SJSA1 (cell line): ENCODE measurements around the gene TGFBRAP1. TPM values are rescaled to one million over a fixed set of nuclear protein-coding genes. Genes with fewer than 3 reads are reported as not detected.

Source experiments
- total RNA-seq: library from RNA; depleted of rRNA; stranded (reverse); fragments of >200 nt; shearing (Covaris generic); gene quantifications from 2 replicates; pipeline ENCODE4 v1.2.3, GENCODE V29; 2014; rRNA removed

TGFBRAP1 gene
- total RNA-seq, 1 experiment from 2014 or later, result 25.8 TPM

Other genes with a start within 250 kb of the TGFBRAP1 start
- 0.16 and 0.29 TPM in 2 replicates for gene GPR45, start 88.0 kb downstream of the TGFBRAP1 start, total RNA-seq
- 18.6 and 19.6 TPM in 2 replicates for gene C2orf49, start 7.8 kb upstream of the TGFBRAP1 start, total RNA-seq
- 156 and 190 TPM in 2 replicates for gene FHL2, start 69.3 kb upstream of the TGFBRAP1 start, total RNA-seq